NCI-H82 (cell line): Measurements from ENCODE around the gene ZMYND15.
A peak's percentile ranks its signal among the peaks of the same experiment; 100 is the strongest.
"Not testable (repeated sequence)": the region's sequence is repeated elsewhere in the genome, so short reads cannot be mapped to it uniquely, and the experiment has no call there.

Experiments
- DNase-seq: peaks from one replicate; lab custom pipeline; 2025; lab: John Stamatoyannopoulos, UW

ZMYND15 gene, protein sequence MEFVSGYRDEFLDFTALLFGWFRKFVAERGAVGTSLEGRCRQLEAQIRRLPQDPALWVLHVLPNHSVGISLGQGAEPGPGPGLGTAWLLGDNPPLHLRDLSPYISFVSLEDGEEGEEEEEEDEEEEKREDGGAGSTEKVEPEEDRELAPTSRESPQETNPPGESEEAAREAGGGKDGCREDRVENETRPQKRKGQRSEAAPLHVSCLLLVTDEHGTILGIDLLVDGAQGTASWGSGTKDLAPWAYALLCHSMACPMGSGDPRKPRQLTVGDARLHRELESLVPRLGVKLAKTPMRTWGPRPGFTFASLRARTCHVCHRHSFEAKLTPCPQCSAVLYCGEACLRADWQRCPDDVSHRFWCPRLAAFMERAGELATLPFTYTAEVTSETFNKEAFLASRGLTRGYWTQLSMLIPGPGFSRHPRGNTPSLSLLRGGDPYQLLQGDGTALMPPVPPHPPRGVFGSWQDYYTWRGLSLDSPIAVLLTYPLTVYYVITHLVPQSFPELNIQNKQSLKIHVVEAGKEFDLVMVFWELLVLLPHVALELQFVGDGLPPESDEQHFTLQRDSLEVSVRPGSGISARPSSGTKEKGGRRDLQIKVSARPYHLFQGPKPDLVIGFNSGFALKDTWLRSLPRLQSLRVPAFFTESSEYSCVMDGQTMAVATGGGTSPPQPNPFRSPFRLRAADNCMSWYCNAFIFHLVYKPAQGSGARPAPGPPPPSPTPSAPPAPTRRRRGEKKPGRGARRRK

DNA sequence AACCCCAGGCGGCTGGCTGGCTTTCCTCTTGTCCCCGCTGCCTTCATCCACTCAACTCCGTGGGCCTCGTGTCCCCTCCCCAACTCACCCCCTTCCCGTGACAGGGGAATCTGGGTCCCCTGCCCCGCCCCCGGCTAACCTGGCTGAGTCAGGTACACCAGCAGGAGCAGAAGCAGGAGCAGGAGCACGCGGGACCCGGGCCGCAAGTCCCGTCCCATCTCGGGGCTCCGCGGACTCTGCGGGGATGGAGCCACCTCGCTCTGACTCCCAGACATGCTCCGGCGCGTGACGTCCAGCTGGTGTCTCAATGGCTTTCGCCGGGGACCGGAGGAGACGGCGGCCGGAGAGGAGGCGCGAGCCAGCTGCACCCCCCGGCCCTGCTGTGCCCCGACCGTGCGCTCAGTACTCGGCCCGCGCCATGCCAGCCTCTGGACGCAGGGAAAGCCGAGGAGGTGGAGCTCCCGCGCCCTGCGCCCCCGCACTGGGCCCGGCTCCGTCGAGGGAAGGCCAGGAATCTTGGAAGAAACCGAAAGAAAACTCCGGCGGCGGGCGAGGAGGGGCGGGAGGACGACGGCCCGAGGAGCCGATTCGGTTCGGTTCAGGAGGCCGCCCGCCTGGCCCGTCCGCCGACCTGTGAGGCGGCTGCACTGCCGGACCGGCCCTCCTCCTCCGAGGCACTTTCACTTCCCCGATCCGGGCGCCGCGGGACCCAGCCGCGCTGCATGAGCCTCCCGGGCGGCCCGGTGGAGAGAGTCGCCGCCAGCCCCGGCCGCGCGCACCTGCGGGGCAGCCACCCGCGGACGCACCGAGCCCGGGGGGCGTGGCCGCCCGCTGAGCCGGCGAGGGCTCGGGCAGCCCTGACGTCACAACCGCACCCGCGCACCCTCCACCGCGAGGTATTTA, at the start of gene ZMYND15, which contains the start of gene CXCL16:
Gene ZMYND15 (plus strand): TSS at position 712 of the 903 bp plus-strand sequence. CDS start 716 bp downstream, outside the sequence.
Gene CXCL16 (minus strand): TSS at position 807 of the 903 bp plus-strand sequence. CDS start 589 bp downstream, at position 218.
- DNase-seq, result no peak

DNA sequence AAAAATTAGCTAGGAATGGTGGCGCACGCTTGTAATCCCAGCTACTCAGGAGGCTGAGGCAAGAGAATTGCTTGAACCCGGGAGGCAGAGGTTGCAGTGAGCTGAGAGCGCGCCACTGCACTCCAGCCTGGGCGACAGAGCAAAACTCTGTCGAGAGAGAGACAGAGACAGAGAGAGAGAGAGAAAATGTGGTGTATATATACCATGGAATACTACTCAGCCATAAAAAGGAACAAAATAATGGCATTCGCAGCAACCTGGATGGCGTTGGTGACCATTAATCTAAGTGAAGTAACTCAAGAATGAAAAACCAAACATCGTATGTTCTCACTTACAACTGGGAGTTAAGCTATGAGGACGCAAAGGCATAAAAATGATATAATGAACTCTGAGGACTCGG, 49.8 kb upstream of the ZMYND15 start:
- not testable (repeated sequence) for DNase-seq

DNA sequence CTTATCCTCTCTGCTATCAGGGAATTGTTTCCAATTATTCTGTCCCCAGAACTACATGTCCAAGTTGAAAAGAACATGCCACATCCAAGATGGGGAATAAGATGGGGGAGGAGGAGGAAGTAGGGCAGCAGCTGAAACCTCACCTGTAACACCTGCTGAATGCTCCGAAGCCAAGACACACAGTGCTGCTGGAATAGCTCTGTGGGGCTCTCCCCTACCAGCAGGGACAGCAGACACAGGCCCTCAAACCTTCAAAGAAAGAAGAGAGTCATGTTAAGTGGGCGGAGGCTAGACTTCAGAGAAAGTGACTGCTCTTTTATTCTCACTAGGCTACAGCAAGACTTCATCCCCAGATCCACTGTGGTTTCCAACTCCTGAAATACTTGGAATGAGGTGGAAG, 48.9 kb upstream of the ZMYND15 start:
- no peak for DNase-seq

DNA sequence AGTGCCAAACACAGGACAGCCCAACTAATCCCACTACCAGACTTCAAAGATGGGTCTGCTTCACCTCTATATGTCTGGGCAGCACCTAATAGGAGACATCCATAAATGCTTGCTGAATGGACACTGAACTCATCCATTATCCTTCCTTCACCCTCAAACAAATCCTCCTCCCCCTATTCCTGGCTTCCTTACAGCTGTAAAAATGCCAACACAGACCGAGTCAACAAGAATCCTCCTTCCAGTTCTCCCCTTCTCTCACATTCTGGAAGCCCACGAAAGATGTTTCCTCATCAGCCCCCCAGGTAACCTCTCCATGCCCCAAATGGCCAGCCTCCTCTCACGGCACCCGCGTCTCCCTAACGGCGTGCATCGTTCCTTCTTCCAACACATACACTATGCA, 47.9 kb upstream of the ZMYND15 start:
- DNase-seq, result no peak

DNA sequence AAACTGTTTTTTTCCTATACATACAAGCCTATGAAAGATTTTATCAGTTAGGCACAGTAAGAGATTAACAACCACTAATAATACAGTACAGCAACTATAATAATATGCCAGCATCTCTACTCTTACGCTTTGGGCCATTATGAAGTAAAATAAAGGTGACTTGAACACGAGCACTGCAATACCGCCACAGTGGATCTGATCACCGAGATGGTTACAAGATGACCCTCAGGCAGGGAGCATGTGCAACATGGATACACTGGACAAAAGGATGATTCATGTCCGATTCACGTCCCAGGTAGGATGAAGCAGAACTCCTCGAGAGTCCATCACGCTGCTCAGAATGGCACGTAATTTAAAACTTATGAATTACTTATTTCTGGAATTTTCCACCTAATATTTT, 46.2 kb upstream of the ZMYND15 start:
- no peak for DNase-seq

DNA sequence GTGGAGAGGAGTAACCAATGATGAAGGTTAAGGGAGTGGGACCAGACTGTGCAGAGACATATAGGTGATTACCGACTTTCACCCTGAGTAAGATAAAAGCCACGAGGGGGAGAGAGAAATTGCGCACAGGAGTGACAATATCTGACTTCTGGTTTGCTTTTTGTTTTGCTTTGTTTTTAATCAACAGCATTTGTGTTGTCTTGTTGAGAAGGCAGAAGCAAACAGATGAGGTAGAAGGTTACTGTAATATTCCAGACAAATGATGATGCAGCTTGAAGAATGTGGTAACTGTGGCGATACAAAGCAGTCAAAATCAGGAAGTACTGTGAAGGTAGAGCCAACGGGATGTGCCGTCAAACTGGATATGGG, 43.2 kb upstream of the ZMYND15 start:
- no peak for DNase-seq

DNA sequence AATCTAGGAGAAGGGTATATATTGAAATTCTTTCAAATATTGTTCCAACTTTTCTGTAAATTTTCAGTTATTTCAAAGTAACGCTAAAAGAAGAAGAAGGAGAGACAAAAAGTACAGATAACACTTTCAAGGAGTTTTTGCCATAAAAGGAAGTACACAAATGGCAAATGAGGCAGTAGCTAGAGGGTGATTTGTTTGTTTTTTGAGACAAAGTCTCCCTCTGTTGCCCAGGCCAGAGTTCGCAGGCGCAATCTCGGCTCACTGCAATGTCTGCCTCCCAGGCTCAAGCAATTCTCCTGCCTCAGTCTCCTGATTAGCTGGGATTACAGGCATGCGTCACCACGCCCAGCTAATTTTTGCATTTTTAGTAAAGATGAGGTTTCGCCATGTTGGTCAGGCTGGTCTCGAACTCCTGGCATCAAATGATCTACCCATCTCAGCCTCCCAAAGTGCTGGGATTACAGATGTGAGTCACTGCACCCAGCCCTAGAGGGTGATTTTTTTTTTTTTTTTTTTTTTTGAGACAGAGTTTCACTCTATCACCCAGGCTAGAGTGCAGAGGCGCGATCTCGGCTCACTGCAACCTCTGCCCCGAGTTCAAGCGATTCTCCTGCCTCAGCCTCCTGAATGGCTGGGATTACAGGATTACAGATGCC, 40.1 kb upstream of the ZMYND15 start:
- DNase-seq, result not testable (repeated sequence)

DNA sequence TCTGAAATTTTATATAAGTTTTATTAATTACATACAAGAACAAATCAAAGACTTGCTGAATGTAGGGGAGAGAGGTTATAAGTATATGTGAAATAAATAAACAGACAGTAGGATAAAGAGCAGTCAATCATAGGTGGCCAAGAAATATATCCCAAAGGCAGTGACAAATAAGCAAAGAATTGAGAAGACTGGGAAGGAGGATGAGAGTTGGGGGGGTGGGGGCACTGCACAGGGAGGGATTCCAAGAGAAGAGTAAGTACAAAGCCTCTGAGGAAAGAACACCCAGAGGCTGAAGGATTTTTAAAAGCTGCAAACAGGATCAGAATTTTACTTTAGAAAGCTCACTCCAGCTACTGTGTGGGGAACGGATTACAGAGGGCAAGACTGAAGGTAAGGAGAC, 38.5 kb upstream of the ZMYND15 start:
- no peak for DNase-seq

DNA sequence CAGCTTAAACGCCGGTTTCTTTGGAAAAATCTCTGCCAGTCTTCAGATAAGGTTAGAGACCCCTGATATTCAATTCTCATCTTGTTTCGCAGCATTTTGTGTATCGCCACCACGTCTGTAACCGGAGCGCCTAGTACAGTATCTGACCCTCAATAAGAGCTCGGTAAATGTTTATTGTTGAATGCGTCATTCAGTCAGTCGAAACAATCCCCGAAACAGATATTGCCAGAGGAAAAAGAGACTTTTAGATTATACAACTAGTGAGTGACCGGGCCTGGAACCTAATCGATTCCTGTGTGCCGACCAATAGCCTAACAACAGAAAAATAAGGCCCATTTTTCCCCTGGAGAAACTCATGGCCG, 36.3 kb upstream of the ZMYND15 start:
- no peak for DNase-seq

DNA sequence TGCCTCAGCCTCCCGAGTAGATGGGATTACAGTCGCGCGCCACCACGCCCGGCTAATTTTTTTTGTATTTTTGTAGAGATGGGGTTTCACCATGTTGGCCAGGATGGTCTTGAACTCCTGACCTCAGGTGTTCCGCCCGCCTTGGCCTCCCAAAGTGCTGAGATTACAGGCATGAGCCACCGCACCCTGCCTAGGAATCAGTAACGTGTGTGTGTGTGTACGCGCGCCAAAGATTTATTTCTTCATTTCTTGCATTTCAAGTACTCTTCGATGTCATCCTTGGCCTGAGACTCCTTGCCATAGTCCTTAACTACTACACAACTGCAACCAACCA, 35.1 kb upstream of the ZMYND15 start:
- not testable (repeated sequence) for DNase-seq

DNA sequence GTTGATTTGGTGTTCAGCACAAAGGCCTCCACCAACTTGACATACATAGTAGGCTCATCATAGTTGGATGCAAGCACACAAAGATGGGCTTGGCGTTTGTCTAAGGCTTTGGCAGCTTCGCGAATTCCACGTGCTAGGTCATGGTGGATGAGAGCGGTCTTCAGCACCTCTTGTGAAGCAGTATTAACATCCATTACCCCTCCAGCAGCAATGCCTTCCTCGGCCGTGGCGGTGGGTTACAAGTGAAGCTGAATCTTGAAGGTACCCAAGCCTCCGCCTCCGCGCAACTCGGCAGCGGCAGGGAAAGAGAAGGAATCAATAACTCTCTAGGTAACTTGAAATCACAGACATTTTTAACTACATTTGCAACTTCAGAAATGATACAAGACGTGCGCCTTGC, 34.6 kb upstream of the ZMYND15 start:
- DNase-seq, result no peak

DNA sequence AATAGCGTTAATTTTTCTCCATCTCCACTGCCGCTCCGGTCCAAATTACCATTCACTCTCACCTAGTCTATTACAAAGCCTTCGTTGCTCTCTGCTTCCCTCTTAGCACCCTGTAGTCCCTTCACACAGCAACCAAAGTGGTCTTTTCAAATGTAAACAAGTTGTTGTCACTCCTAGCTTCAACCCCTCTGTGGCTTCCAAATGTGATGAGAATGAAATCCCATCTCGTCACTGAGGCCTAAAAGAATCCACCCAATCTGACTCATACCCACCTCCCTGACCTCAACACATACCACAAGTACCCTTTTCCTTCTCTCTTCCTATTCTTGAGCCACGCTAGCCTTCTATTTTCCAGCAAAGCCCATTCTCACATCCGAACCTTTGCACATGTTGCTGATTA, 33.5 kb upstream of the ZMYND15 start:
- DNase-seq, result no peak

DNA sequence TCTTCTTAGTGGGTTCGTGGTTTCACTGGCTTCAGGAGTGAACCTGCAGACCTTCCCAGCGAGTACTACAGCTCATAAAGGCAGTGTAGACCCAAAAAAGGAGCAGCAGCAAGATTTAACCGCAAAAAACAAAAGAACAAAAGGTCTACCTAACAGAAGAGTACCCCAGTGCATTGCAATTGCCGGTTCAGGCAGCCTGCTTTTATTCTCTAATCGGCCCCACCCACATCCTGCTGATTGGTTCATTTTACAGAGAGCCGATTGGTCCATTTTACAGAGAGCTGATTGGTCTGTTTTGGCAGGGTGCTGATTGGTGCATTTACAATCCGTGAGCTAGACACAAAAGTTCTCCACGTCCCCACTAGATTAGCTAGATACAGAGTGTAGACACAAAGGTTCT, 31.2 kb upstream of the ZMYND15 start:
- DNase-seq, result peak; percentile 64

DNA sequence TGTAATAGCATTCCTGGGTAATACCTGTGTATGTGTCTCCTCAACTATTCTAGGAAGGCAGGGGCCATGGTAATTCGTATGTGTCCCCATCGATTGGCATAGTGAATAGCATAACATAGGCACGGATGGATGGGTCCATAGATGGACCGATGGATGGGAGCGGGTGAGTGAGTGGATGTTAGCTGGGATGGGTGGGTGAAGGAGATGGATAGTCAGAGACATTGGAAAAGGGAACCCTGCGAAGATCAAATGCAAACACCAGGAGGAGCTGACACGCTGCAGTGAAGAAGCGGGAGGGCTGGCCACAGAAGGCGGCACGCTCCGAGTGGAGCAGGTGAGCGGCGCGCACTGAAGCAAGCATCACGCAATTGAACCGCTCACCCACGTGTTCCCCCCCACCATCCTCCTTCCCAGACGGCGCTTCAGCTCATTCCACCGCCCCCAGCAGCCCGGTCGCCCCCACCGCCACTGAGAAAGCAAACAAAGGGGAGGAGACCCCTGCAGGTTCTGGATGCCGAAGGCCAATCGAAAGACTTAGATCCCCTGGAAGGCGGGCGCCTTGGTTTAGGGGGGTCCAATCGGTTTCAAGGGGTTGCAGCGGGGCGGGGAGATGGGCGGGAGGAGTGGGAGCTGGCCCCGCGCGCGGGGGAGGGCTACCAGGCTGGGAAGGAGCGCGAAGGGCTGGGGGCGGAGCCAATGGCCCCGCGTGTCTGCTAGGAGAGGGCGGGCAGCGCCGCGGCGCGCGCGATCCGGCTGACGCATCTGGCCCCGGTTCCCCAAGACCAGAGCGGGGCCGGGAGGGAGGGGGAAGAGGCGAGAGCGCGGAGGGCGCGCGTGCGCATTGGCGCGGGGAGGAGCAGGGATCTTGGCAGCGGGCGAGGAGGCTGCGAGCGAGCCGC, 29.6 kb upstream of the ZMYND15 start, which contains the start of gene ARRB2:
Gene ARRB2 (plus strand): TSS at position 839 of the 899 bp plus-strand sequence. CDS start 90 bp downstream, outside the sequence.
- DNase-seq, result peak; percentile 100

DNA sequence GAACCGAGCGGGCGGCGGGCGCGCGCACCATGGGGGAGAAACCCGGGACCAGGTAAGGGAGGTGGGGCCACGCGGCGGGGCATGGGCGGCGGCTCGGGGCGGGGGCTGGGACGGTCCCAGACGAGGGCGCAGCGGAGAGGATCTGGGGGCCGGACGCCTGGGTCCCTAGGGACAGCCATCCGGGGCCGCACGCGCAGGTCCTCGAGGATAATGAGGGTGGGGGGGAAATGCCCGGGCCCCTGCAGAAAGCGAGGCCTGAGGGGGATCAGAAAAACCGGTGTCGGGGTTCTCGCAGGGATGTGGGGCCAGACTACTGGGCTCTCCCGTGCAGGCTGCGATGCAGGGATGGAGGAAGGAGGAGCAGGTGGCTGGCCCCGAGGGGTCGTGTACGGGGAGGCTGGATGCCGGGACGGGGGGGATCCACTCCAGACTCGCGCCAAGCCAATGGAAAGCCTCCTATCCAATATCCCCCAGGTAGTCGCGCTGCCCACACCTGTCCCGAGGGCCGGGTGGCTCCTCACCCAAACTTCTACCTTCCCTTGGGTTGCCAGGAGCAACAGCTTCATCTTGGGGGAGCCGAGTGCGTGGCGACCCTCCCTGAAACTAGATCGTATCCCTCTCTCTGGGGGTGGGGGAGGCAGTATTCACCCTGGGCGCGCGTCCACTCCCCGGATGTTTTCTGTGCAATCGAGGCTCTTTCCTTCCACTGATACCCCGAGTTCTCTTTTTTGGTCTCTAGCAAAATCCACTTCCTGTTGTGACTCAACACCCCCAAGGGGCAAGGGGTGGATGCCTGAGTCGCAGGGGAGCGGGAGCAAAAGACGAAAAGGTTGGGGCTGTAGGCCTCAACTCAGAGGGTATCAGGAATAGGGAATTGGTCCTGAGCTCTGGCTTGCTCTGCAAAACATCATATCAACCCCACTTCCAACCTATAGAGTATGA, 28.7 kb upstream of the ZMYND15 start:
- DNase-seq, result no peak

DNA sequence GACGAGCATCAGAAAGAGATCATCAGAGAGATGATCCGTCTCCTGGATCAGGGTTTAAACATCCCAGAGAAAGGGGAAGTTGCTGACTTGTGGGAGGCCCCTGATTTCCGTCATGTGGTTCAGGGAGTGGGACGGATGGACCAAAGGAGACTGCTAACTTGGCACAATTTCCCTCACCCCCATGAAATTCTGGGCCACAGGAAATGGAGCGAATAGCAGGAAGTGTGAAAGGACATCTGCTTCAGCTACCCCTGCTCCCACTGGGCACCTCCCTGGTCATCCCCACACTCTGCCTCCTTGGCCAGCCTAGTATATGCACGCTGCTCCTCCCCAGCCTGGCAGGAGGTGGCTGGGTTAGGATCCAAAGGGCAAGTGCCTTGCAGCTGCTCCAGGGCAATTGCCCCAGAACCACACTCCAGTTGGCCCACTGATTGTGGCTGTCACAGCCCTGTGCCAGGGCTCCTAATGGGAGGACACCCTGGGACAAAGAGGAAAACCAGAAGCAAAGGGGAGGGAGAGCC, 27.9 kb upstream of the ZMYND15 start:
- peak; percentile 40 for DNase-seq

DNA sequence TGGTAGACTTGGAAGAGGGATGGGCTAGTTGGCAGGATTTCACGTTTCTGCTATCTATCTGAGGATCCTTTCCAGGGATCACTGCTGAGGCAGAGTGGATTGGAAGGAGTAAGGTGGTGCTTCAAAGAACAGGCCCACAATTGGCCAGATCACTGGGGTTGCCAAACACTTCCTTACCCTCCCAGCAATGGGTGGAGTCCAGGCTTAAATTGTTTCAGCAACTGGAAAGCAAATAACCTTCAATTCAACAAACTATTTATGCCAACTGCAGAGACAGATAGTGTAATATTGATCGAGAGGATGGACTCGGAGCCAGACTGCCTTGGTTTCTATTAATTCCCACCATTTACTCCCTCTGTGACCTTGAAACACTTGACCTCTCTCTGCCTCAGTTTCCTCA, 27.1 kb upstream of the ZMYND15 start:
- no peak for DNase-seq

DNA sequence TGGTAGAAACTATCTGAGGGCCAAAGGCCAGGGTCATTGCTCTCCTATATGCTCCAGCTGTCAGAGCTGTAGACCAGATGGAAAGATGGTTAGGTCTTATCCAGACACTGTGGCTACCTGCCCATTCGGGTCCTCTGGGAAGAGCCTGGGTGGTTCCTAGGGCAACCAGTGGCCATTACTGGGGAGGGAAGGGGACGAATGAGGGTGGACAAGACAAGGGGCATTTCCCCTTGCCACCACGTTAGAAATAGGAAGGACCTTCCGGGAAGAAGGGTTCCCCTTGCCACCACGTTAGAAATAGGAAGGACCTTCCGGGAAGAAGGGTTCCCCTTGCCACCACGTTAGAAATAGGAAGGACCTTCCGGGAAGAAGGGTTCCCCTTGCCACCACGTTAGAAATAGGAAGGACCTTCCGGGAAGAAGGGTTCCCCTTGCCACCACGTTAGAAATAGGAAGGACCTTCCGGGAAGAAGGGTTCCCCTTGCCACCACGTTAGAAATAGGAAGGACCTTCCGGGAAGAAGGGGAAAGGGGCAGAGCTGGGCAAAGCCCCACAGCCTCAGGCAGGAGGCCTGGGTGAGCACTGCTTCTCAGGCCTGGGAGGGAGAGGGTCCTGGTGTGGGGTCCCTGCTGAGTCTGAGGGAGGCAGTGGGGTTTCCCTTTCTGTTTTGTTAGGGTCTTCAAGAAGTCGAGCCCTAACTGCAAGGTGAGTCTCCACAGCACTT, 25.1 kb upstream of the ZMYND15 start:
- not testable (repeated sequence) for DNase-seq
